CD4-positive, alpha-beta T cell treated with Interleukin-21 for 1 hour (primary cell): ENCODE data around the gene PRR3.

Source experiments
- DNase-seq: peaks from one replicate; pipeline ENCODE4 v3.0.0-alpha.2; 2020

The PRR3 gene

DNA sequence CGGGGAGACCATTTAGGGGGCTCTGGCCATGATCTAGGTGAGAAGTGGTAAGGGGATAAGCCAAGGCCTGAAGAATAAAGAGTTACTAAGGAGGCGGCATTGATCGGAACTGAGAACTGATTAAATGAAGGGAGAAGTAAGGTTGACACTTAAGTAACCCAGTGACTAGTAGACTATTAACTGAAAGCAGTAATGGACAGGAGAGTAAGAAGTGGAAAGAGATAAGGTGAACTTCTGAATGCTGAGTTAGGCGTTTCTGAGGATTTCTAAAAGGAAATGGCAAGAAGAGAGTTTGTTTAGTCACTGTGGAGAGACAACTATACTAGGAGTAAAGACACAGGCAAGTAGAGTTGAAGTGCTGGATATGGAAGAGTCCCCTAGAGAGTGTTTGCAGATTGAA, 16.0 kb downstream of the PRR3 start:
- DNase-seq: no peak

DNA sequence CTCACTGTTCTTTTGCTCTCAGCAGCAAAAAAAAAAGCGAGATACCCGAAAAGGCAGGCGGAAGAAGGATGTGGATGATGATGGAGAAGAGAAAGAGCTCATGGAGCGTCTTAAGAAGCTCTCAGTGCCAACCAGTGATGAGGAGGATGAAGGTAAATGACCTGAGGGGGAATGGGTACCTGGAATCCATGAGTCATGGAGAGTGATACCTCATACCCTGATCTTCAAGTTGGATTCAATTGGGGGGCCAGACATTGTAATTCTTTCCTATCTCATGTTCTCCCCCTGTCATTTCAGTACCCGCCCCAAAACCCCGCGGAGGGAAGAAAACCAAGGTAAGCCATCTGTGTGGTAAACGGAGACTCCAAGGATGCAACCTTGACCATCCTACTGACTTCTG, 21.0 kb downstream of the PRR3 start:
- no peak for DNase-seq

GRCh38 chr6:30583921-30584320, 26.8 kb downstream of the PRR3 start:
- no peak for DNase-seq

DNA sequence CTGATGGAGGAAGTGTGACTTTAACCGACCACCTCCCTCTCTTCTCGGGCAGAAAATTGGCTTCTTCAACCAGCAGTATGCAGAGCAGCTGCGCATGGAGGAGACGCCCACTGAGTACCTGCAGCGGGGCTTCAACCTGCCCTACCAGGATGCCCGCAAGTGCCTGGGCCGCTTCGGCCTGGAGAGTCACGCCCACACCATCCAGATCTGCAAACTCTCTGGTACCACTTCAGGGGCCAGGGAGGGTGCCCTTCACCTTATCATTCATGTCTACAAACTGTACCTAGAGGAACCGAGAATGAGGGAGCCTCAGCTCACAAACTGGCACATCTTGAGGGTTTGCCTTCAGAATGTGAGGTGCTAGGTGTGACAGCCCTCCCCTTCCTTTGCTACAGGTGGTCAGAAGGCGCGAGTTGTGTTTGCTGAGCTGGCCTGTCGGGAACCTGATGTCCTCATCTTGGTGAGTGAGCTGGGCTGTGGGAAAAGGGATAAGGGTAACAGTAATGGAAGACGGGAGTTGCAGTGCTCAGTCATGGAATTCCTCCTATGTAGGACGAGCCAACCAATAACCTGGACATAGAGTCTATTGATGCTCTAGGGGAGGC, 32.8 kb downstream of the PRR3 start:
- DNase-seq: no peak

DNA sequence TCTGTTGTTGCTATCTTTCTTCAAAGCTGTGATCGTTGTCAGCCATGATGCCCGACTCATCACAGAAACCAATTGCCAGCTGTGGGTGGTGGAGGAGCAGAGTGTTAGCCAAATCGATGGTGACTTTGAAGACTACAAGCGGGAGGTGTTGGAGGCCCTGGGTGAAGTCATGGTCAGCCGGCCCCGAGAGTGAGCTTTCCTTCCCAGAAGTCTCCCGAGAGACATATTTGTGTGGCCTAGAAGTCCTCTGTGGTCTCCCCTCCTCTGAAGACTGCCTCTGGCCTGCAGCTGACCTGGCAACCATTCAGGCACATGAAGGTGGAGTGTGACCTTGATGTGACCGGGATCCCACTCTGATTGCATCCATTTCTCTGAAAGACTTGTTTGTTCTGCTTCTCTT, 33.4 kb downstream of the PRR3 start:
- no peak for DNase-seq

DNA sequence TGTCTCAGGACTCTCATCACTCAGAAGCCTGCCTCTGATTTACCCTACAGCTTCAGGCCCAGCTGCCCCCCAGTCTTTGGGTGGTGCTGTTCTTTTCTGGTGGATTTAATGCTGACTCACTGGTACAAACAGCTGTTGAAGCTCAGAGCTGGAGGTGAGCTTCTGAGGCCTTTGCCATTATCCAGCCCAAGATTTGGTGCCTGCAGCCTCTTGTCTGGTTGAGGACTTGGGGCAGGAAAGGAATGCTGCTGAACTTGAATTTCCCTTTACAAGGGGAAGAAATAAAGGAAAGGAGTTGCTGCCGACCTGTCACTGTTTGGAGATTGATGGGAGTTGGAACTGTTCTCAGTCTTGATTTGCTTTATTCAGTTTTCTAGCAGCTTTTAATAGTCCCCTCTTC, 33.9 kb downstream of the PRR3 start:
- DNase-seq: no peak

DNA sequence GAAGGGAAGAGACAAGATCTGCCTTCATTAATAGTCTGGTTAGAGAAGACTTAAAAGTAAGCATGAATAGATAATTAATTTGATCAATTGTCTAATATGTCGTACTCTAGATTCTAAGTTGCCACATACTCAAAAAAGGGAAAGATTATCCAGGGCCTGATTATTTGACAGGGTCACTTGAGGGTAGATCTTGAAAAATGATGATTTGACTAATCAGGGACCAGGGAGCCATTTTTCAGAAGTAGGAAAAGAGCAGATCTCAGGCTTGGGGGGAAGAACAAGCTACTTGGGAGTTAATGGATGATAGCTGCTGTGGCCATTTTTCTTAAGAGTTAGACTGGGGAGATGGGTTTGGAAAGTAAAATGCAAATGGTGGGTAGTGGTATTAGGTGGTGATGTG, 35.2 kb downstream of the PRR3 start:
- DNase-seq: no peak

- peak; percentile 84 for DNase-seq
Measured at GRCh38 chr6:30597315-30598144, 40.4 kb downstream of the PRR3 start.

- DNase-seq: no peak
Measured at GRCh38 chr6:30598912-30599624, 42.0 kb downstream of the PRR3 start.

- no peak for DNase-seq
Measured at GRCh38 chr6:30599625-30600324, 42.7 kb downstream of the PRR3 start.

GRCh38 chr6:30600451-30600961, 43.4 kb downstream of the PRR3 start:
- no peak for DNase-seq

- DNase-seq: peak; percentile 39
Measured at GRCh38 chr6:30601436-30601814, 44.3 kb downstream of the PRR3 start.

GRCh38 chr6:30601815-30602641, 44.9 kb downstream of the PRR3 start:
- DNase-seq: no peak

DNA sequence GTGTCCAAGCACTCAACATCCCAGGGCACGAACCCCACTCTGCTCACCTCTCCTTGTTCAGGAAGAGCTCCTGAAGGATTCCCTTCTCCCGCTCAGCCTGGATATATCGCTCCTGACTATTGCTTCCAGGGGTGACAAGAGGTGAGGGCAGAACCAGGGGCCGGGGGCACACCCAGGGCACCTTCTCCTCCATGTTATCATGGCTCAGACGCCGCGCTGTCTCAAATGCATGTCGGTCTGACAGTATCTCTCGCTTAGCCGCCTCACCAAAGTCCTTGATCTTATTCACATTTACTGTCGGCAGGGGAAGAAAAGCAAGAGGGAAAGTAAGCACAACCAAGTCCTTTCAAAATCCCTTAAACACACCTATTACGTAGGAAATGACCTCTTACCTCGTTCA, 46.9 kb downstream of the PRR3 start:
- DNase-seq: no peak

DNA sequence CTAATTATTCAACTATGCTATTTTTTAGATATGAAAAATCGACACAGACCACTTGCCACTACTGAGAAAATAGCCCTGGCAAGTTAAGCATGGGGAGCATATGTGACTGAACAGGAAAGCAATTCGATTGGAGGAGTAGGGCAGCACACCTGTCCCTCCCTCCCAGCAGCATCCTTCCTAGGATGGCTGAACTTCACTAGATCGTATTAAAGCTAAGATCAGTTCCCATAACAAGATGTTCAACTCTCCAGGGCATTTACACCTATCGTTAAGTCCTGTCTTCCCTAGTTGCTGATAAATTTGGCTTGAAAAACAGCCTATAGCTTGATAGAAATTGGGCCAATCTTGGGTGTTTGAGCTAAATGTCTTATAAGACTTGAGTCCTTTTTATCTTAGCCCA, 53.0 kb downstream of the PRR3 start:
- no peak for DNase-seq

GRCh38 chr6:30611150-30611855, 54.2 kb downstream of the PRR3 start:
- DNase-seq: no peak

- no peak for DNase-seq
Measured at GRCh38 chr6:30611856-30612194, 54.7 kb downstream of the PRR3 start.

DNA sequence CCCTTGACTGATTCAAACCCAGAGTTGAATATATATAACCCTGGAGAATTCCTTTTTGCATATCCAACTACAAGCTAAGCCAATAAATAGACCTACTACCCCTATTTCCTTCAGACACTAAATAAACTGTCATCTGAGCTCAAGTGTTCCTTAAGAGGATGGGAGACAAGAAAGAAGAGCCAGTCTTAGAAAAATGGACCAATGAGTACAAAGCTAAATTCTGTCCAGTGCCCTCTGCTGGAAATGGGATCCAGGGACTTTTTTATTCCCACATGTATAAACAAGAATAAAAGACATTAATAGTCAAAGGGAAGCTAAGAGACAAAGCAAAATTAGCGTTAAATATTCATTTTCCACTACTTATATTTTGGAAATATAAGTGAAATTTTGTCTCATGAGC, 55.1 kb downstream of the PRR3 start:
- no peak for DNase-seq

- DNase-seq: no peak
Measured at GRCh38 chr6:30612687-30613248, 55.7 kb downstream of the PRR3 start.
